NOMO-1 treated with dmso at 0.1 percent for 144 hours (cell line): ENCODE data around the gene FBLN2.
"Not testable (repeated sequence)": the region's sequence is repeated elsewhere in the genome, so short reads cannot be mapped to it uniquely, and the experiment has no call there.

Experiments used
- DNase-seq: peaks from one replicate; lab custom pipeline; 2025; ENCODE audit not compliant: unreplicated experiment; lab: John Stamatoyannopoulos, UW

FBLN2 gene

GRCh38 chr3:13548696-13549622, at the start of gene FBLN2:
Gene FBLN2 (plus strand): TSS chr3:13549125. CDS start chr3:13570356, 21,231 bp downstream.
- no peak for DNase-seq

GRCh38 chr3:13499246-13499645, 49.7 kb upstream of the FBLN2 start:
- DNase-seq, result not testable (repeated sequence)

GRCh38 chr3:13500133-13500885, 48.6 kb upstream of the FBLN2 start:
- DNase-seq, result no peak

- DNase-seq, result no peak
Observed at GRCh38 chr3:13501056-13501455, 47.9 kb upstream of the FBLN2 start.

GRCh38 chr3:13501521-13501920, 47.4 kb upstream of the FBLN2 start:
- DNase-seq, result no peak

- DNase-seq, result no peak
Observed at GRCh38 chr3:13501958-13502790, 46.8 kb upstream of the FBLN2 start.

GRCh38 chr3:13502791-13503060, 46.2 kb upstream of the FBLN2 start:
- no peak for DNase-seq

GRCh38 chr3:13504161-13504831, 44.6 kb upstream of the FBLN2 start:
- DNase-seq, result no peak

- no peak for DNase-seq
Observed at GRCh38 chr3:13505147-13506130, 43.5 kb upstream of the FBLN2 start.

- no peak for DNase-seq
Observed at GRCh38 chr3:13506239-13506638, 42.7 kb upstream of the FBLN2 start.

GRCh38 chr3:13506680-13507079, 42.2 kb upstream of the FBLN2 start:
- no peak for DNase-seq

GRCh38 chr3:13507247-13507569, 41.7 kb upstream of the FBLN2 start:
- no peak for DNase-seq

- no peak for DNase-seq
Observed at GRCh38 chr3:13507570-13508339, 41.2 kb upstream of the FBLN2 start.

GRCh38 chr3:13508496-13508895, 40.4 kb upstream of the FBLN2 start:
- no peak for DNase-seq

- no peak for DNase-seq
Observed at GRCh38 chr3:13509059-13509815, 39.7 kb upstream of the FBLN2 start.

GRCh38 chr3:13509816-13510192, 39.1 kb upstream of the FBLN2 start:
- no peak for DNase-seq

GRCh38 chr3:13512451-13512850, 36.5 kb upstream of the FBLN2 start:
- DNase-seq, result no peak
